HG03571 (cell line): ENCODE results near the gene NHERF2.

Experiments used
- ATAC-seq: cut with Tn5 transposase; IDR thresholded peaks from one replicate; pipeline ENCODE4 v1.9.1; 2021; ENCODE audit not compliant: unreplicated experiment

The NHERF2 gene

GRCh38 chr16:1990351-1991134 is 36.2 kb upstream of the NHERF2 start:
- ATAC-seq, result no peak

GRCh38 chr16:1991135-1991551 is 35.6 kb upstream of the NHERF2 start:
- peak; percentile 36 for ATAC-seq

DNA sequence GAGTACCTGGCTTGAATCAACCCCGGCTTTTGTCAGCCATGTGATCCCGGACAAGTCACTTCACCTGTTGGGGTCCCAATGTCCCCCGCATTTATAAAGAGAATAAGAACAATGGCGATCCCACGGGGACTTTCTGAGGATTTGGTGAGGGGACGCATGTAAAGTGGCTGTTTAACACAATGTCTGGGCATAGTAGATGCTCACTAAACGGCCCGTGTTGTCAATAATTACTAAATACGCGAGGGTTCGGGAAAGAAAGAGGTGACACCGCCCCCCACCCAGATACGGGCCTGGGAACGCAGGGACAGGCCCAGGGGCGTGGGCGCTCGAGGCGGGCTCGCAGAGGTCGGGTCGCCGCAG is 35.1 kb upstream of the NHERF2 start:
- no peak for ATAC-seq

- ATAC-seq, result peak; percentile 38
Observed at GRCh38 chr16:1991948-1992703, 34.6 kb upstream of the NHERF2 start.

DNA sequence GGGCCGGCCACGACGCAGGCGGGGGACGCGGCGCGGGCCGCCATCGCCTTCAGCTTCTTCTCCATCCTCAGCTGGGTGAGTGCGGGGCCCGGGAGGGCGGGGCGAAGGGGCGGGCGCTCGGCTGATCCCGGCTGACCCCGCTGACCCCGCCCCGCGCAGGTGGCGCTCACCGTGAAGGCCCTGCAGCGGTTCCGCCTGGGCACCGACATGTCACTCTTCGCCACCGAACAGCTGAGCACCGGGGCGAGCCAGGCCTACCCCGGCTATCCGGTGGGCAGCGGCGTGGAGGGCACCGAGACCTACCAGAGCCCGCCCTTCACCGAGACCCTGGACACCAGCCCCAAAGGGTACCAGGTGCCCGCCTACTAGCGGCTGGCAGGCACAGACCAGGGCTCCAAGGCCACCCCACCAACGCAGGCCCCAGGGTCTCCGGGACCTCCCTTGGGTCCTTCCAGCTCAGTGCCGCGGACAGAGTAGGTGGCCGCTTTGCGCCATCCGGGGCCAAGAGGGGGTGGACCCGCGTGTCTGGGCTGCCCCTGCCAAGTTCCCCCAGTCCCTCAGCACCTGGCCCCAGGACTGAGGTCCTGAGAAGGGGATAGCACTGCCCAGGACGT is 33.9 kb upstream of the NHERF2 start:
- ATAC-seq, result no peak

DNA sequence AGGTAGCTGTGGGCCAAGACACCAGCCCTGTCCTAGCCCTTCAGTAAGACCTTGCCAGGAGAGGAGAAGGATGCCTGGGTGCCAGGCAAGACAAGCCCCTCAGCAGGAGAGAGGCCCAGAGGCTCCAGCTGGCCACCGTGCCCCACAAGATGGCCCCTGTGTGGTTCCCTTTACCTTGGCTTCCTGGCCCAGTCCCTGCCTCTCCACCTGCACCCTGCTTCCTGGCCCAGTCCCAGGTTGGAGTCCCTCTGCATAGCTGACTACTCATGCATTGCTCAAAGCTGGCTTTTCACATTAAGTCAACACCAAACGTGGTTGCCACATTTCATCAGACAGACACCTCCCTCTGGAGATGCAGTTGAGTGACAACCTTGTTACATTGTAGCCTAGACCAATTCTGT is 33.0 kb upstream of the NHERF2 start:
- no peak for ATAC-seq

GRCh38 chr16:1997494-1998359 is 29.0 kb upstream of the NHERF2 start:
- ATAC-seq, result no peak

GRCh38 chr16:1998360-1998835 is 28.3 kb upstream of the NHERF2 start:
- no peak for ATAC-seq

GRCh38 chr16:1998852-1999801 is 27.6 kb upstream of the NHERF2 start:
- ATAC-seq, result no peak

- no peak for ATAC-seq
Observed at GRCh38 chr16:1999866-2000514, 26.7 kb upstream of the NHERF2 start.

- ATAC-seq, result no peak
Observed at GRCh38 chr16:2001035-2001434, 25.7 kb upstream of the NHERF2 start.

DNA sequence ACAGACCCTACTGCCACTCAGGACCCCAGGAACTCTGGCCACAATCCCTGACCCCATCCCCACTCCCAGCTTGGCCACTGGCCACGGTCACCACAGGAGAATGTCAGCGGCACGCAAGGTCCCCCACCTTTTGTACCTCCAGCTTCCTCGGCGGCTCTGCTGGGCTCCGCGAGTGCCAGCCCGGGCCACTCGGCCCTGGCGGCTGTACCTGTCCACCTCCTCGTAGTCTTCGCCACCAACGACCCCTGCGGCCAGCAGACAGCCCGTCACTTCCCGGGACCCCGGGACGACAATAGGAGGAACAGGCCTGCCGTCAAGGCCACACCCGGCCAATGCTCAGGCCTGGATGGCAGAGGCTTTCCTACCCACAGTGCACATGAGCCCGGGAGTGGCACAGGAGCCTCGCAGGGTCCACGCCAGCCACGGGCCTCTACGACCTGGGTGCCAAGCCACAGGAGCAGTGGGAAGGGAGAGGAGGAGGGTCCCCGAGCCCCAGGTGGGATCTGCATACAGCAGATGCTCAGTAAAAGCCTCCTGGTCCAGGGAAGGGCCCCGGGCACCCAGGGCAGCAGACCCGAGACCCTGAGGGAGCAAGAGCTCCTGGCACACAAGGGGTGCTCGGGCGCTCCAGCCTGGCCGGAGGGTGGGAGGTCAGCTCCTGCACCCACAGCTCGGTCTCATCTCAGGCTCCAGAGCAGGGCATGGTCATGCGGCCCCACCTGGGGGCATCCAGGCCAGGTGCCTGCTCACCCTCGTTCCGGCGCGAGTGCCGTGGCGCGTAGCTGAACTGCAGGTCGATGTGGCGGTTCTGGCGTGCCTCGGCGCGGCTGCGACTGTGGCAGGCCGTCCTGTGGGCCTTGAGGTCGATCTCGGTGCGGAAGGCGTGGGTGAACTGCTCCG is 25.0 kb upstream of the NHERF2 start:
- no peak for ATAC-seq

- no peak for ATAC-seq
Observed at GRCh38 chr16:2002406-2003230, 24.1 kb upstream of the NHERF2 start.

DNA sequence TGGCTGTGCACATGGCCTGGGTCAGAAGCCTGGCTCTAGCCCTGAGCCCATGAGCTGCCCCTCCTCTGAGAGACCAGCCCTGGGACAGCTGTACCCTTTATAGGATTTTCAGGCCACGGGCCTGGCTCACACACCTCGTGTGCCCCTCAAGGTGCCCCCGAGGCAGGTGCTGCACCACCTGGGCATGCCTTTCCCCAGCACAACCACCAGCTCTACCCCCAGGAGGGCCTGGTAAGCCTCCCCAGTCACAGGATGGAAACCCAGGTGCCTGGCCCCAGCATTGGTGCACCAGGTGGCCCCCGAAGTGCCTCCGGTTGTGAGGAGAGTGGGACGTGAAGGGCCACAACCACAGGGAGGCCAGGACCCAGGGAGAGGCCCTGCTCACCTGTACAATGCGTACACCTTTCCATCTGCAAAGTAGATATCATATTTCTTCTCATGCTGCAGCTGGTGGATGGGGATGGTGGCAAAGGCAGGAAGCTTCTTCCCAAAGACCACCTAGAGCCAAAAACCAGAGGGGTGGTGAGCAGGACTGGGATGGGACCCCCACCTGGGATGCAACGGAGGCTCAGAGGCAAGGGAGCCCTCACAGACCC is 23.4 kb upstream of the NHERF2 start:
- ATAC-seq, result no peak

DNA sequence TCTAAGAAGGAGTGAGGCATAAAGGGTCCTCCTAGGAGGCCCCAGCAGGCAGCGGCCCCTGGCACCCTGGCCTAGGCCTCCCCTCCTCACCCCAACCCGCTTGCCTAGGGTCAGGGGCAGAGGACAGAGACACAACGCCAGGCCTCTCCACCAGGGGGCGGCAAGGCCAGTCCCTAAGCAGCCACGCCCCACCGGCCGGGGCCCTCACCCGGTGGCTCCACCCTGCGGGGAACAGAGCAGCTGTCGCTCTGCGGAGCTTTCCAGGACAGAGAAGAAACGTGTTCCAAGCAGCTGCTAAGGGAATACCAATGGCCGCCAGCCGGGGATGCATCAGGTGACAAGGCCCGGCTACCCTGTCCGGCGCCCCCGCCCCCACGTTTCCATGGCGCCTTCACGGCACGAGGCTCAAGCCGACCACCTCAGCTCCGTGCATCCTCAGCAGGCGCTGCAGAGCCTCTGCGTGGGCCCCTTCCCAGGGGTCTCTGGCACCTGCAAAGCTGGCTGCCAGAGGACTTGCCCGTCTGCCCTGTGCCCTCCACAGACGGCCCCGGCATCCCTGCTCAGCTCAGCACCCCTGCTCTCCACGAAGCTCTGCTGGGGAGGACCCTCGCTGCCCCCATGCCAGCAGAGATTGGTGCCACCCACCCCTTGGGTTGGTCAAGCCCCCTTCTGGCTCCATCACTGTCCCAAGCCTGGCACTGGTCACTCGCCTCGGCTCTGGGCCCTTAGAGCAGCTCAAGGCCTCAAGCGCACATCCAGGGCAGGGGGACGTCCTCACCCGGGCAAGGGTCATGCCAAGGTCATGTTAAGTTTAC is 22.7 kb upstream of the NHERF2 start:
- ATAC-seq, result peak; percentile 48
